ENCODE measurements around the gene E2F1. TPM values are rescaled to one million over a fixed set of nuclear protein-coding genes. Genes with fewer than 3 reads are reported as not detected.
"Not testable (repeated sequence)": the region's sequence is repeated elsewhere in the genome, so short reads cannot be mapped to it uniquely, and the experiment has no call there.

The E2F1 gene
- polyA plus RNA-seq, 4 donors: 2.2 to 10.9 (median 4.6) TPM

DNA sequence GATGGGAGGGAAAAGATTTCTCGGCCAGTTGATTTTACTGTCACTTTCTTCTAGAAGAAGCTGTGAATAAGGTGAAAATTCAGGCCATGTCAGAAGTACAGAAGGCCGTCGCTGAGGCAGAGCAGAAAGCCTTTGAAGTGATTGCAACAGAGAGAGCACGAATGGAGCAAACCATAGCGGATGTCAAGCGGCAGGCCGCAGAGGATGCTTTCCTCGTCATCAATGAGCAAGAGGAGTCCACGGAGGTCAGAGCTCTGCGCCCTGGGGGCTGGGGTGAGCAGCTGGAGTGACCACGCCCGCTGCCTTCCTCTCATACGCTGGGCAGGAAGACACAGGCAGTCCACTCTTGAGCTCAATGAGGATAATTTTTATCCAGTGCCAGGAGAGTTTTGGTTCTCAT is 45.9 kb downstream of the E2F1 start:
- Histone ChIP-seq H3K4me1 (ENCODE audit: control insufficient read depth in 3 of 3, insufficient read depth in 2 of 3, low read depth in 1 of 3, low read length in 2 of 3) (peaks cover 0 to 4% (median 0%) of the 10 kb centered on the region in 3 donors), H3K4me3 (ENCODE audit: low read depth in 1 of 3, low read length in 3 of 3) (no peak overlapping the region), H3K27me3 (ENCODE audit: control insufficient read depth in 3 of 3, insufficient read depth in 3 of 3, low read length in 3 of 3) (no peaks in the 10 kb centered on the region), H3K27ac (ENCODE audit: low read depth in 1 of 3, low read length in 2 of 3) (no peak overlapping the region), H3K36me3 (ENCODE audit: control insufficient read depth in 3 of 3, insufficient read depth in 2 of 3, low read depth in 1 of 3, low read length in 3 of 3) (peaks cover 17 to 65% (median 29%) of the 10 kb centered on the region in 3 donors), H3K9me3 (ENCODE audit: control insufficient read depth in 2 of 2, insufficient read depth in 1 of 2, low read depth in 1 of 2, low read length in 1 of 2) (no peaks in the 10 kb centered on the region)
- FAIRE-seq (no peak), DNase-seq (no peak)
- 84 to 88% (median 84%) methylated on average over 13 of the region's 13 CpGs for WGBS, 3 donors

DNA sequence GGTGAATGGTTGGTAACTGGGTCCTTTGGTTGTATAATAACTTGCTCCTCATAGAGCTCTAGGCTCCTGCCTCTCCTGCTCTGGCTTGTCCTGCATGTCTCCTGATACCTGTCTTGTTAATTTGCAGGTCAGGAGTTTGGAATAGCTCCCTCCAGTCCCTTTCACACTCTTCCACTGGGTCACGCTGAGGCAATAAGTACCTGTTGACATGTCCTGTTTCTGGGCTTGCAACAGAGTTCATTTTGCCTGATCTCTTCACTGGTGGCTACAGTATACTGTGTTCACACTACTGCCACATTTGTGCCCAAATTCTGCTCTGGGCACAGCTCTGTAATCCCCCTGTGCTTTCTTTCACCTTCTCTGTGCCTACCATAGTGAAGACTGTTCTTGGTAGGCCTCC is 49.4 kb downstream of the E2F1 start:
- FAIRE-seq (no peak), DNase-seq (no peak)
- Histone ChIP-seq H3K27me3 (ENCODE audit: control insufficient read depth in 3 of 3, insufficient read depth in 3 of 3, low read length in 3 of 3) (no peaks in the 10 kb centered on the region), H3K4me1 (ENCODE audit: control insufficient read depth in 3 of 3, insufficient read depth in 2 of 3, low read depth in 1 of 3, low read length in 2 of 3) (no peaks in the 10 kb centered on the region), H3K4me3 (ENCODE audit: low read depth in 1 of 3, low read length in 3 of 3) (no peak overlapping the region), H3K27ac (ENCODE audit: low read depth in 1 of 3, low read length in 2 of 3) (no peak overlapping the region), H3K9me3 (ENCODE audit: control insufficient read depth in 2 of 2, insufficient read depth in 1 of 2, low read depth in 1 of 2, low read length in 1 of 2) (no peaks in the 10 kb centered on the region), H3K36me3 (ENCODE audit: control insufficient read depth in 3 of 3, insufficient read depth in 2 of 3, low read depth in 1 of 3, low read length in 3 of 3) (peaks cover 14 to 63% (median 25%) of the 10 kb centered on the region in 3 donors)
- WGBS, 3 donors: 91 to 100% (median 96%) methylated on average over 1 of the region's 1 CpG

DNA sequence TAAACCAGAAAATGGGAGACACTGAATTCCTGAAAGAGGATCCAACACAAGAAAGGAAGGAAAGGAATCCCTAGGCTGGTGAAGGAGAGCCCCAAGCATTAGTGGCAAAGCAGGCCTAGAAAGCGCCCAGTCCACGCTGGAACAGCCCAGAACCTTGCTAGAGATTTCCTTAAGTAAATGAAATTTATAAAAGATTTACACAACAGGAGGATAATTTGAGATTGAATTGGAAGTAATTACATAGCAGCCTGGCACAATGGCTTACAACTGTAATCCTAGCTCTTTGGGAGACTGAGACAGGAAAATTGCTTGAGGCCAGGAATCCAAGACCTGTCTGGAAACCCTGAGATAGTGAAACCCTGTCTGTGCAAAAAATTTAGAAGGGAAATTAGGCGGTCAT is 50.8 kb downstream of the E2F1 start:
- Histone ChIP-seq H3K4me3 (ENCODE audit: low read depth in 1 of 3, low read length in 3 of 3) (no peak overlapping the region), H3K27me3 (ENCODE audit: control insufficient read depth in 3 of 3, insufficient read depth in 3 of 3, low read length in 3 of 3) (no peaks in the 10 kb centered on the region), H3K9me3 (ENCODE audit: control insufficient read depth in 2 of 2, insufficient read depth in 1 of 2, low read depth in 1 of 2, low read length in 1 of 2) (no peaks in the 10 kb centered on the region), H3K36me3 (ENCODE audit: control insufficient read depth in 3 of 3, insufficient read depth in 2 of 3, low read depth in 1 of 3, low read length in 3 of 3) (peaks cover 9 to 65% (median 20%) of the 10 kb centered on the region in 3 donors), H3K27ac (ENCODE audit: low read depth in 1 of 3, low read length in 2 of 3) (no peak overlapping the region), H3K4me1 (ENCODE audit: control insufficient read depth in 3 of 3, insufficient read depth in 2 of 3, low read depth in 1 of 3, low read length in 2 of 3) (no peaks in the 10 kb centered on the region)
- no peak for DNase-seq
- FAIRE-seq: no peak
- WGBS, 3 donors: 96 to 99% (median 97%) methylated on average over 3 of the region's 3 CpGs

DNA sequence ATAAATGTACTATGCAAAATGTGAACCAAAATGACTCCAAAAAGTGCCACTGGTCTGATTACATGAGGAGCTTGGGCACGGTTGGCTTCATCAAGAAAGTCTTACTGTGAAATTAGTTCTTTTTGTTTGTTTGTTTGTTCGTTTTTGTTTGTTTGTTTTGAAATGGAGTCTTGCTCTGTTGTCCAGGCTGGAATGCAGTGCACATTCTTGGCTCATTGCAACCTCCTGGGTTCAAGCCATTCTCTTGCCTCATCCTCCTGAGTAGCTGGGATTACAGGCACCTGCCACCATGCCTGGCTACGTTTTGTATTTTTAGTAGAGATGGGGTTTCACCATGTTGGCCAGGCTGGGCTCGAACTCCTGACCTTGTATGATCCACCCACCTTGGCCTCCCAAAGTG is 54.3 kb downstream of the E2F1 start:
- not testable (repeated sequence) for H3K27me3 ChIP-seq (ENCODE audit: control insufficient read depth in 3 of 3, insufficient read depth in 3 of 3, low read length in 3 of 3); FAIRE-seq; H3K4me1 ChIP-seq (ENCODE audit: control insufficient read depth in 3 of 3, insufficient read depth in 2 of 3, low read depth in 1 of 3, low read length in 2 of 3); H3K27ac ChIP-seq (ENCODE audit: low read depth in 1 of 3, low read length in 2 of 3); H3K4me3 ChIP-seq (ENCODE audit: low read depth in 1 of 3, low read length in 3 of 3); DNase-seq; H3K9me3 ChIP-seq (ENCODE audit: control insufficient read depth in 2 of 2, insufficient read depth in 1 of 2, low read depth in 1 of 2, low read length in 1 of 2)
- peaks cover 8 to 64% (median 11%) of the 10 kb centered on the region in 3 donors for H3K36me3 ChIP-seq (ENCODE audit: control insufficient read depth in 3 of 3, insufficient read depth in 2 of 3, low read depth in 1 of 3, low read length in 3 of 3)
- 82 to 92% (median 92%) methylated on average over 4 of the region's 4 CpGs for WGBS, 3 donors

DNA sequence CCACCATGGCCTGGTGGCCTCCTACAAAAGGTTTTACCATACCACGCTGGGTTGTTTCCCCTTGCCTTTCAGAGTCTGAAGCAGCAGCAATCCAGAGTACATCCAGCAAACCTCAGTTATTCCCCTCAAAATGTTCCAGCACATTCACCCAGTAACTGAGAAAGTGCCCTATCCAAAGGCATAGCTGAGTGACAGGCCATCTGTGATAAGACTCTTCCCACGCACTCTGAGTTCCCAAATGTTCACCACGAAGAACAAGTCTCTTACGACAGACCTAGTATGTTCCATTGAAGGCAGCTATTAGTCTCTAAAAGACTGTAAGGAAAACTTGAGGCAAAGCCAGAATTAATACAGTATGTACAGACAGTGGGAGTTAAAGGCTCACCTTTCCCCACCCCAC is 55.7 kb downstream of the E2F1 start:
- no peak overlapping the region for H3K4me3 ChIP-seq (ENCODE audit: low read depth in 1 of 3, low read length in 3 of 3)
- 92 to 96% (median 93%) methylated on average over 4 of the region's 4 CpGs for WGBS, 3 donors
- DNase-seq: no peak

DNA sequence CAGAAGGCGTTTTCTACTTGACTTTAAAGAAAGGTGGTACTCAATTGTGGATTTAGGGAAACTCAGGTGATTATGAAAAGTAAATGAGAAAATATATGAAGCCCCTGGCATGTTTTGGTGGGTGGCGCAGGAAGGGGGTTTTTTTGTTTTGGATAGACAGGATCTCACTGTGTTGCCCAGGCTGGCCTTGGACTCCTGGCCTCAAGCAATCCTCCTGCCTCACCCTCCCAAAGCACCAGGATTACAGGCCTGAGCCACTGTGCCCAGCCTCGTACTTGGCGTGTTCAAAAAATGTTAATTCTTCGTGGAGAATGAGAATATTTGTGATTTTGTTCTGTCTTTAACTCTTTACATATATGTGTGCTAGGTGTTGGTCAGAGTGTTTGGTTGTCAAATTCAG is 56.2 kb downstream of the E2F1 start:
- H3K27ac ChIP-seq (ENCODE audit: low read depth in 1 of 3, low read length in 2 of 3): no peak overlapping the region
- DNase-seq (no peak), FAIRE-seq (no peak)
- WGBS, 3 donors: 93 to 95% (median 93%) methylated on average over 5 of the region's 5 CpGs
- no peaks in the 10 kb centered on the region for H3K9me3 ChIP-seq (ENCODE audit: control insufficient read depth in 2 of 2, insufficient read depth in 1 of 2, low read depth in 1 of 2, low read length in 1 of 2)
- peaks cover 4 to 66% (median 13%) of the 10 kb centered on the region in 3 donors for H3K36me3 ChIP-seq (ENCODE audit: control insufficient read depth in 3 of 3, insufficient read depth in 2 of 3, low read depth in 1 of 3, low read length in 3 of 3)
- no peaks in the 10 kb centered on the region for H3K4me1 ChIP-seq (ENCODE audit: control insufficient read depth in 3 of 3, insufficient read depth in 2 of 3, low read depth in 1 of 3, low read length in 2 of 3)
- no peak overlapping the region for H3K4me3 ChIP-seq (ENCODE audit: low read depth in 1 of 3, low read length in 3 of 3)
- no peaks in the 10 kb centered on the region for H3K27me3 ChIP-seq (ENCODE audit: control insufficient read depth in 3 of 3, insufficient read depth in 3 of 3, low read length in 3 of 3)

More for the DNA sequence above, 55.7 kb downstream of the E2F1 start:
- Histone ChIP-seq H3K9me3 (ENCODE audit: control insufficient read depth in 2 of 2, insufficient read depth in 1 of 2, low read depth in 1 of 2, low read length in 1 of 2) (no peaks in the 10 kb centered on the region), H3K36me3 (ENCODE audit: control insufficient read depth in 3 of 3, insufficient read depth in 2 of 3, low read depth in 1 of 3, low read length in 3 of 3) (peaks cover 5 to 66% (median 13%) of the 10 kb centered on the region in 3 donors), H3K4me1 (ENCODE audit: control insufficient read depth in 3 of 3, insufficient read depth in 2 of 3, low read depth in 1 of 3, low read length in 2 of 3) (no peaks in the 10 kb centered on the region), H3K27ac (ENCODE audit: low read depth in 1 of 3, low read length in 2 of 3) (no peak overlapping the region), H3K27me3 (ENCODE audit: control insufficient read depth in 3 of 3, insufficient read depth in 3 of 3, low read length in 3 of 3) (no peaks in the 10 kb centered on the region)
- no peak for FAIRE-seq

DNA sequence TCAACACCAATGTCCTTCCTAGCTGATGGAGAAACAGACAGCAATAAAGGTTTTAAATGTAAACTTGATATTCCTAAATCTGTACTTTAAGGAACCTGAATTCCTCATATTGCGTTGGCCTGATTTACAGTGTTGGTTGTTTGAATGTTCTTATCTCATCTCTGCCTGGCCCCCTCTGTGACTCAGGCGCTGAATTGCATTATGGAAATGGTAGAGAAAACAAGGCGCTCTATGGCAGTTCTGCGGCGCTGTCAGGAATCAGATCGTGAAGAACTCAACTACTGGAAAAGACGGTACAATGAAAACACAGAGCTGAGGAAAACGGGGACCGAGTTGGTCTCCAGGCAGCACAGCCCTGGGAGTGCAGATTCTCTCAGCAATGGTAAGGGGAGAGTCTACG is 56.7 kb downstream of the E2F1 start:
- no peak overlapping the region for H3K4me3 ChIP-seq (ENCODE audit: low read depth in 1 of 3, low read length in 3 of 3)
- H3K9me3 ChIP-seq (ENCODE audit: control insufficient read depth in 2 of 2, insufficient read depth in 1 of 2, low read depth in 1 of 2, low read length in 1 of 2): no peaks in the 10 kb centered on the region
- DNase-seq (no peak), FAIRE-seq (no peak)
- no peak overlapping the region for H3K27ac ChIP-seq (ENCODE audit: low read depth in 1 of 3, low read length in 2 of 3)
- peaks cover 4 to 69% (median 16%) of the 10 kb centered on the region in 3 donors for H3K36me3 ChIP-seq (ENCODE audit: control insufficient read depth in 3 of 3, insufficient read depth in 2 of 3, low read depth in 1 of 3, low read length in 3 of 3)
- H3K27me3 ChIP-seq (ENCODE audit: control insufficient read depth in 3 of 3, insufficient read depth in 3 of 3, low read length in 3 of 3): no peaks in the 10 kb centered on the region
- H3K4me1 ChIP-seq (ENCODE audit: control insufficient read depth in 3 of 3, insufficient read depth in 2 of 3, low read depth in 1 of 3, low read length in 2 of 3): no peaks in the 10 kb centered on the region
- 96 to 97% (median 97%) methylated on average over 10 of the region's 10 CpGs for WGBS, 3 donors

DNA sequence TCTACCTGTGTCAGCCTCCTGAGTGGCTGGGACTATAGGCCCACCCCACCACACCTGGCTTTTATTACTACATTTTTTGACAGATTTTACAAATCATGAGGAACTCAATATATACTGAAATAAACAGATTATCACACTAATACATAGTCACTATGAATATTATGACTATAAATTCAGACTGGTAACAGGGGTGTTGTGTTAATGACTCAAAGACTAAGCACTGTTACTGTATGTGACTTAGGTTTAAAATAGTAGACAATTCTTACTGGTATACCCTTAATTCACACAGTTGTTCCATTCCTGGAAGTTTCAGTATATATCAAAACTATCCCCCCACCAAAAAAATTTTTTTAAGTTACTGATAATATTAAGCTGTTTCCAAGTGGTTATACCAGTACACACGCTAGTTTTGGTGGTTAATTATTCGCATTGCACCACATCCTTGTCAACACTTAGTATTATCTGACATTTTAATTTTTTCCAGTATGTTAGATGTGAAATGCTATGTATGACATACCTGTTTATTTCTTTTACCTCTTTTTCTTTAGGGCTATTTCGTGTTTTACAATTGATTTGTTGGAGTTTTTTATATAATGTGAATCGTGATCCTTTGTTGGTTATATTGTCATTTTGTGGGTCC is 58.5 kb downstream of the E2F1 start:
- no peaks in the 10 kb centered on the region for H3K4me1 ChIP-seq (ENCODE audit: control insufficient read depth in 3 of 3, insufficient read depth in 2 of 3, low read depth in 1 of 3, low read length in 2 of 3)
- DNase-seq (no peak), FAIRE-seq (no peak)
- H3K4me3 ChIP-seq (ENCODE audit: low read depth in 1 of 3, low read length in 3 of 3): no peak overlapping the region
- no peak overlapping the region for H3K27ac ChIP-seq (ENCODE audit: low read depth in 1 of 3, low read length in 2 of 3)
- WGBS, 3 donors: 98 to 99% (median 98%) methylated on average over 4 of the region's 4 CpGs
- peaks cover 3 to 65% (median 19%) of the 10 kb centered on the region in 3 donors for H3K36me3 ChIP-seq (ENCODE audit: control insufficient read depth in 3 of 3, insufficient read depth in 2 of 3, low read depth in 1 of 3, low read length in 3 of 3)
- no peaks in the 10 kb centered on the region for H3K9me3 ChIP-seq (ENCODE audit: control insufficient read depth in 2 of 2, insufficient read depth in 1 of 2, low read depth in 1 of 2, low read length in 1 of 2)
- H3K27me3 ChIP-seq (ENCODE audit: control insufficient read depth in 3 of 3, insufficient read depth in 3 of 3, low read length in 3 of 3): no peaks in the 10 kb centered on the region

DNA sequence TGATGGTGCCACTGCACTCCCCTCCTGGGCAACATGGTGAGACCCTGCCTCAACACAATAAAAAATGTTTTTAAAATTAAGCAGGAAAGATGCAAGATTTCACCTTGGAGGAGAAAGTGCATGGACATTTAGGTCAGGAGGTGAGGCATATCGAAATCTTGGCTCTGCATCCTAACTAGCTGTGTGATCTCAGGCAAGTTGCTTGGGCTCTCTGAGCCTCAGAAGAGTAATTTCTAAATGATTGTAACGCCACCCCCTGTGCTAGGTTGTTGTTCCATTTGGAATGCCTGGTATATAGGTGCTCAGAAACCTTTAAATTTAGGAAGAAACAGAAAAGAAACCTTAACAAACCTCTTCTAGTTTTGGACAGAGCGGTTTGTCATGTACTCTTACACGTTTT is 60.0 kb downstream of the E2F1 start:
- H3K36me3 ChIP-seq (ENCODE audit: control insufficient read depth in 3 of 3, insufficient read depth in 2 of 3, low read depth in 1 of 3, low read length in 3 of 3): peaks cover 2 to 61% (median 20%) of the 10 kb centered on the region in 3 donors
- DNase-seq (no peak), FAIRE-seq (no peak)
- H3K4me1 ChIP-seq (ENCODE audit: control insufficient read depth in 3 of 3, insufficient read depth in 2 of 3, low read depth in 1 of 3, low read length in 2 of 3): no peaks in the 10 kb centered on the region
- H3K27ac ChIP-seq (ENCODE audit: low read depth in 1 of 3, low read length in 2 of 3): no peak overlapping the region
- H3K9me3 ChIP-seq (ENCODE audit: control insufficient read depth in 2 of 2, insufficient read depth in 1 of 2, low read depth in 1 of 2, low read length in 1 of 2): no peaks in the 10 kb centered on the region
- WGBS, 3 donors: 95 to 97% (median 96%) methylated on average over 4 of the region's 4 CpGs
- H3K4me3 ChIP-seq (ENCODE audit: low read depth in 1 of 3, low read length in 3 of 3): no peak overlapping the region
- H3K27me3 ChIP-seq (ENCODE audit: control insufficient read depth in 3 of 3, insufficient read depth in 3 of 3, low read length in 3 of 3): no peaks in the 10 kb centered on the region
